PC-3 (cell line): ENCODE data around the gene CSH1. TPM values are rescaled to one million over a fixed set of nuclear protein-coding genes. Genes with fewer than 3 reads are reported as not detected.

ENCODE experiments used
- ATAC-seq: fragments of 200-7000 bp; cut with Tn5 transposase; 2 replicates; pipeline ENCODE4 v1.9.1; 2020; ENCODE audit warnings: mild to moderate bottlenecking, moderate library complexity
- BruUV-seq: library from RNA; stranded (reverse); fragments of 400-500 nt; replicated peaks from 2 replicates; lab custom pipeline; 2021; lab: Mats Ljungman, UMichigan
- CTCF ChIA-PET: fragments of 300-600 bp; sonication (Branson Sonifier 250); formaldehyde crosslinking; loops from one replicate; lab custom pipeline; 2022; ENCODE audit warnings: antibody characterized with exemption; lab: Charles Lee
- POLR2A ChIA-PET: fragments of 300-600 bp; sonication (Branson Sonifier 250); formaldehyde crosslinking; loops from one replicate; lab custom pipeline; 2022; ENCODE audit warnings: antibody characterized with exemption; ENCODE audit not compliant: unreplicated experiment; lab: Charles Lee
- DNase-seq: peaks from one replicate; pipeline ENCODE4 v3.0.0-alpha.2; 2015
- H2AFZ ChIP-seq: fragments of 300-600 bp; sonication (generic); 2 replicates; pipeline ENCODE4 v1.6.0; 2016; ENCODE audit warnings: antibody characterized with exemption, low read length
- H3F3A ChIP-seq: fragments of 300-600 bp; sonication (generic); one replicate; pipeline ENCODE4 v1.6.0; 2017; ENCODE audit warnings: antibody characterized with exemption, low read length, control low read depth, mild to moderate bottlenecking; ENCODE audit not compliant: unreplicated experiment
- H3K27ac ChIP-seq: fragments of 300-600 bp; sonication (generic); 2 replicates; pipeline ENCODE4 v1.5.1; 2016; ENCODE audit warnings: mild to moderate bottlenecking, low read length
- H3K27me3 ChIP-seq: fragments of 300-600 bp; sonication (generic); 2 replicates; pipeline ENCODE4 v1.6.1; 2016; ENCODE audit warnings: low read length, mixed read lengths
- H3K36me3 ChIP-seq: fragments of 300-600 bp; sonication (generic); 2 replicates; pipeline ENCODE4 v1.6.1; 2016; ENCODE audit warnings: low read depth, mixed run types, low read length, mixed read lengths
- H3K4me1 ChIP-seq: fragments of 300-600 bp; sonication (generic); 2 replicates; pipeline ENCODE4 v1.5.1; 2016; ENCODE audit warnings: low read length; ENCODE audit not compliant: insufficient read depth
- H3K4me2 ChIP-seq: fragments of 300-600 bp; sonication (generic); 2 replicates; pipeline ENCODE4 v1.6.0; 2016; ENCODE audit warnings: low read length
- H3K4me3 ChIP-seq: fragments of 300-600 bp; sonication (generic); 2 replicates; pipeline ENCODE4 v1.5.1; 2016; ENCODE audit warnings: mild to moderate bottlenecking, low read length, mixed read lengths
- H3K79me2 ChIP-seq: fragments of 300-600 bp; sonication (generic); 2 replicates; pipeline ENCODE4 v1.6.1; 2017; ENCODE audit warnings: low read length, mixed read lengths
- H3K9ac ChIP-seq: fragments of 300-600 bp; sonication (generic); 2 replicates; pipeline ENCODE4 v1.6.0; 2016; ENCODE audit warnings: mild to moderate bottlenecking, low read length
- H3K9me2 ChIP-seq: fragments of 300-600 bp; sonication (generic); replicated peaks from 2 replicates; pipeline ENCODE4 v1.6.1; 2016; ENCODE audit warnings: mixed run types, low read length, mixed read lengths
- H3K9me3 ChIP-seq: fragments of 300-600 bp; sonication (generic); 2 replicates; pipeline ENCODE4 v1.6.1; 2016; ENCODE audit warnings: low read length, mixed read lengths
- H4K20me1 ChIP-seq: fragments of 300-600 bp; sonication (generic); 2 replicates; pipeline ENCODE4 v1.6.1; 2016; ENCODE audit warnings: low read length, mixed read lengths
- EZH2 ChIP-seq: fragments of 300-600 bp; sonication (generic); IDR thresholded peaks from one replicate; pipeline ENCODE4 v1.6.1; 2017; ENCODE audit warnings: antibody characterized with exemption, mild to moderate bottlenecking, low read length; ENCODE audit not compliant: unreplicated experiment
- EZH2phosphoT487 ChIP-seq: fragments of 300-600 bp; sonication (generic); IDR thresholded peaks from 2 replicates; pipeline ENCODE4 v1.6.1; 2018; ENCODE audit warnings: mild to moderate bottlenecking, antibody characterized with exemption, low read length, borderline replicate concordance
- intact Hi-C: fragments of 100-400 bp; cut with micrococcal nuclease; formaldehyde crosslinking; loops from 2 replicates; pipeline ENCODE4 v1.9.0; 2023
- total RNA-seq: library from RNA; depleted of rRNA; stranded (reverse); fragments of >200 nt; gene quantifications from 2 replicates; pipeline ENCODE4 v1.2.3, GENCODE V29; 2014
- TF ChIP-seq, protein P1 (sequence below): fragments of 300-600 bp; sonication (generic); conservative IDR thresholded peaks from 2 replicates; pipeline ENCODE4 v1.5.1; 2017; ENCODE audit warnings: antibody characterized with exemption, low read depth, mild to moderate bottlenecking, low read length

CSH1 gene
- total RNA-seq, 1 experiment from 2014 or later, result not detected

DNA sequence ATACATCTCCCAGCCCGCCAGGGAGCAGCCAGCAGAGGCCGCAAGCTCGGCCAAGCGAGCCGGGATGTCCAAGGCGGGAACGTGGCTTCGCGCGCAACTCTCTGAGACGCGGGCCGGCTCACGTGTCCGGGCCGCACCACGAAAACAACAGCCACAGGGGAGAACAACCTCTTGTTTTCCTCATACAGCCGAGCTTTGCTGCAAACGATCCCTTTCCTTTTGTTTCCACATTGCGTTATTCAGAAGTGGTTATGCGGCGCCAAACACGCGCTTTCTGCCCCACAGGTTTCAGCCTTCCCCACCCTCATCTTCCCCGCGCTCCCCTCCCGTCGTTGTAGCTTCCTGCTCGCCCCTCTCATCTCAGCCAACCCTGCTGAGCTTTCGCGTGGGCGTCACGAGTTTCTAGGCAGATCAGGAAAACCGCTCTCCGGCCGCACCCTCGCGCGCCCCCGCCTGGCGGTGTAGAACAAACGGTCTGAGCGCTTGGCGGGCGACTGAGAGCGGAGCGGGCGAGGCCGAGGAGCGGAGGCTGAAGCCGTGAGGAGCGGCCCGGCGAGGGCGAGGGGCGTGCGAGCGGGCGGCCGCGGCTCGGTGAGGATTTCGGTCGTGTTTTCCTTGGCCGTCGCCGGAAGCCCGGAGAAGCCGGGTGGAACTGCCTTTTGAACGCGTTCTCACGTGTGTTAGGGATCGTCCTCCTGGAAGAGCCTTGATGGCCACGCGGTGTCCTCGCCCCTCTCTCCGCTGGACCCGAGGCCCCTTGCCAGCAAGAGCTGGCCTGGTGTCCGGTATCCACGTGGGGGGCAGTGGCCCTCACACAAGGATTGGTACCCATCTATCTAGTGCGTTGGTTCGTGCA is 47.3 kb downstream of the CSH1 start:
- Histone ChIP-seq H3K27ac (no peak overlapping the region), H3K9me2 (no peaks in the 10 kb centered on the region), H3K79me2 (no peaks in the 10 kb centered on the region), H3K4me1 (no peaks in the 10 kb centered on the region), H3K4me3 (peak overlapping the region; percentile 20), H3K9me3 (peaks cover 3% of the 10 kb centered on the region; the same call in 1 of the 2 replicates), H2AFZ (peak overlapping the region; percentile 71), H3F3A (no peaks in the 10 kb centered on the region), H3K27me3 (no peaks in the 10 kb centered on the region), H4K20me1 (no peaks in the 10 kb centered on the region), H3K4me2 (peak overlapping the region; percentile 72), H3K36me3 (no peaks in the 10 kb centered on the region), H3K9ac (peak overlapping the region; percentile 54)
- CTCF ChIA-PET, result interaction anchor here (0.6 to 1.0 kb wide), 5 partner anchors 10 to 1275 kb away, joined by 3 to 7 read pairs (median 3); no protein-coding TSS in a partner anchor
- BruUV-seq, result no TSS peak
- TF ChIP-seq EZH2phosphoT487, result no peak
- TF ChIP-seq, protein P1, sequence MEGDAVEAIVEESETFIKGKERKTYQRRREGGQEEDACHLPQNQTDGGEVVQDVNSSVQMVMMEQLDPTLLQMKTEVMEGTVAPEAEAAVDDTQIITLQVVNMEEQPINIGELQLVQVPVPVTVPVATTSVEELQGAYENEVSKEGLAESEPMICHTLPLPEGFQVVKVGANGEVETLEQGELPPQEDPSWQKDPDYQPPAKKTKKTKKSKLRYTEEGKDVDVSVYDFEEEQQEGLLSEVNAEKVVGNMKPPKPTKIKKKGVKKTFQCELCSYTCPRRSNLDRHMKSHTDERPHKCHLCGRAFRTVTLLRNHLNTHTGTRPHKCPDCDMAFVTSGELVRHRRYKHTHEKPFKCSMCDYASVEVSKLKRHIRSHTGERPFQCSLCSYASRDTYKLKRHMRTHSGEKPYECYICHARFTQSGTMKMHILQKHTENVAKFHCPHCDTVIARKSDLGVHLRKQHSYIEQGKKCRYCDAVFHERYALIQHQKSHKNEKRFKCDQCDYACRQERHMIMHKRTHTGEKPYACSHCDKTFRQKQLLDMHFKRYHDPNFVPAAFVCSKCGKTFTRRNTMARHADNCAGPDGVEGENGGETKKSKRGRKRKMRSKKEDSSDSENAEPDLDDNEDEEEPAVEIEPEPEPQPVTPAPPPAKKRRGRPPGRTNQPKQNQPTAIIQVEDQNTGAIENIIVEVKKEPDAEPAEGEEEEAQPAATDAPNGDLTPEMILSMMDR, result peak; percentile 85
- ATAC-seq, result peak; percentile 94
- peak; percentile 95 for DNase-seq
- POLR2A ChIA-PET, result interaction anchor here (0.6 kb wide), 1 partner anchor 22 kb away, joined by 6 read pairs; no protein-coding TSS in a partner anchor
- intact Hi-C loops, result no loop called here

DNA sequence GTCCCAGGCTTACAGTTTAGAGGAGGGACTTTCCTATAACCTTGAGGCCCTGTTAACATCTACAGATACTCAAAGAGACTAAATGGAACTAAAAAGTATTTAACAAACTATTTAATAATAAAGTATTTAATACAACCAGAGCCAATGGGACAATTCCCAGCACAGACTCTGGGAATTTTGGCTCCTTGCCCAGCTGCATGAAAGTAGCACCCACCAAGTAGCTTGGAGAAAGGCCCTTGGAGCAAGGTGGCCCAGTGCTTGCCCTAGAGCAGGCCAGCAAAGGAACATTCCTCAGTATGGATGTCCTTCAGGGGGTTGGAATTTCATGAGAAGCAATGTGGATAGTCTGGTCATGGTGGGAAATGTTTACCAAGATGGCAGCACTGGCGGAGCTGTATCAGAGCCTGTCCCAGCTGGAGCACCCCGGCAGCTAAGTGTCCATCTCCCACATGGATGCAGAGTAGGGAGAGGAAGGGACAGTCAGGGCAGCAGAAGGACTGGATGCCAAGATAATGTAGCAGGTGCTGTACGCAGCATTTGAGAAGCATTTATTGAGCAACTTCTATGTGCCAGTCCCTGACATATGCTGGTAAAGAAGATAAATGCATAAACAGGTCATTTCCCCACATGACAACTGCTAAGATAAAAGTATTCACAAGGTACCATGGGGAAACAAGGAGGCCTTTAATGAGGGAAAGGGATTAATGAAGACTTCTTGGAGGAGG is 48.7 kb downstream of the CSH1 start:
- Histone ChIP-seq H3K4me2 (no peak overlapping the region), H3K79me2 (no peaks in the 10 kb centered on the region), H3K27ac (no peak overlapping the region), H2AFZ (no peak overlapping the region), H3K36me3 (no peaks in the 10 kb centered on the region), H3K4me1 (no peaks in the 10 kb centered on the region), H3K4me3 (no peak overlapping the region), H3K9me3 (peaks cover 3% of the 10 kb centered on the region; the same call in 1 of the 2 replicates), H3K9ac (no peak overlapping the region), H3K9me2 (no peaks in the 10 kb centered on the region), H3F3A (no peaks in the 10 kb centered on the region), H3K27me3 (no peaks in the 10 kb centered on the region), H4K20me1 (no peaks in the 10 kb centered on the region)
- intact Hi-C loops, result no loop called here
- CTCF ChIA-PET, result interaction anchor here (0.6 kb wide), 1 partner anchor 9 kb away, joined by 4 read pairs; no protein-coding TSS in a partner anchor
- no peak for DNase-seq
- POLR2A ChIA-PET, result no interaction called here
- ATAC-seq, result no peak
- no TSS peak for BruUV-seq
- TF ChIP-seq, protein P1, result no peak
- TF ChIP-seq EZH2 (no peak), EZH2phosphoT487 (no peak)
